Spleen (tissue), 11 donors: ENCODE results near the gene NKAIN2. TPM values are rescaled to one million over a fixed set of nuclear protein-coding genes. Genes with fewer than 3 reads are reported as not detected.

Source experiments
- DNase-seq: peaks from one replicate; pipeline ENCODE4 v3.0.0-alpha.2; 2020
- H3K27ac ChIP-seq, 8 donors: fragments of 200-600 bp; sonication (generic) in 7 of 8; 1 replicate in 4 of 8; 2 replicates in 4 of 8; pipeline versions ENCODE4 v1.5.0 to v1.8.0; 2016 to 2021; ENCODE audit warnings: inconsistent platforms in 4 of 8, mild to moderate bottlenecking in 4 of 8, moderate library complexity in 1 of 8
- H3K27me3 ChIP-seq, 7 donors: fragments of 200-600 bp; sonication (generic) in 6 of 7; replicated peaks in 1 of 7; 1 replicate in 4 of 7; 2 replicates in 3 of 7; pipeline versions ENCODE4 v1.5.0 to v1.8.0; 2016 to 2021; ENCODE audit warnings: inconsistent platforms in 3 of 7, mild to moderate bottlenecking in 1 of 7
- H3K36me3 ChIP-seq, 6 donors: fragments of 200-600 bp; sonication (generic) in 5 of 6; 1 replicate in 4 of 6; 2 replicates in 2 of 6; pipeline versions ENCODE4 v1.5.0 to v1.8.0; 2016 to 2021; ENCODE audit warnings: inconsistent platforms in 2 of 6
- H3K4me1 ChIP-seq, 6 donors: fragments of 200-600 bp; sonication (generic) in 5 of 6; 1 replicate in 3 of 6; 2 replicates in 3 of 6; pipeline versions ENCODE4 v1.5.0 to v1.8.0; 2016 to 2021; ENCODE audit warnings: inconsistent platforms in 3 of 6
- H3K4me3 ChIP-seq, 8 donors: fragments of 200-600 bp; sonication (generic) in 7 of 8; 1 replicate in 4 of 8; 2 replicates in 4 of 8; pipeline versions ENCODE4 v1.5.0 to v1.8.0; 2016 to 2021; ENCODE audit warnings: inconsistent platforms in 4 of 8, mild to moderate bottlenecking in 4 of 8, moderate library complexity in 2 of 8
- H3K9me3 ChIP-seq, 8 donors: fragments of 200-600 bp; sonication (generic) in 7 of 8; 1 replicate in 4 of 8; 2 replicates in 4 of 8; pipeline versions ENCODE4 v1.5.0 to v1.8.0; 2016 to 2021; ENCODE audit warnings: inconsistent platforms in 4 of 8
- CTCF ChIP-seq, 11 experiments: fragments of 200-600 bp in 7 of 11; fragments of 450-650 bp in 4 of 11; sonication (generic) in 4 of 11; IDR thresholded peaks in 8 of 11; conservative IDR thresholded peaks in 3 of 11; 1 replicate in 7 of 11; 2 replicates in 4 of 11; pipeline versions ENCODE4 v1.4.0 to v1.8.0; 2016 to 2021; ENCODE audit warnings: antibody characterized with exemption in 11 of 11, inconsistent platforms in 4 of 11, mild to moderate bottlenecking in 1 of 11
- POLR2A ChIP-seq, 3 donors: fragments of 450-650 bp; IDR thresholded peaks; one replicate each; pipeline ENCODE4 v1.5.1; 2017; ENCODE audit warnings: antibody characterized with exemption in 3 of 3, mild to moderate bottlenecking in 1 of 3
- POLR2AphosphoS5 ChIP-seq, 3 donors: sonication (generic); formaldehyde crosslinking; IDR thresholded peaks; one replicate each; pipeline ENCODE4 v1.5.1; 2017; ENCODE audit warnings: antibody characterized with exemption in 3 of 3
- WGBS, 5 donors: extraction: QIAGEN DNeasy Blood & Tissue Kit in 3 of 5; methylation state at CpG; one replicate each; pipeline versions ENCODE4 v1.1.5 to v1.1.7; 2013 to 2018; 5-methylcytosine and 5-hydroxymethylcytosine counted together
- intact Hi-C: fragments of 100-400 bp; cut with DNase I; formaldehyde crosslinking; loops from one replicate; pipeline ENCODE4 v1.15.0; 2023; ENCODE audit warnings: low total_unique reads
- polyA plus RNA-seq, 3 donors: library from polyadenylated mRNA; stranded (reverse); fragments of 200-250 nt; gene quantifications; one replicate each; pipeline ENCODE4 v1.2.1, GENCODE V29; 2013
- total RNA-seq, 7 donors: library from RNA; depleted of rRNA in 3 of 7; stranded (reverse); fragments of >200 nt in 3 of 7; fragmentation: NEBNext Ultra II Directional in 4 of 7; extraction: Animal tissue kit (Norgen Biotek cat#: 25700) in 4 of 7; gene quantifications; one replicate each; pipeline versions ENCODE4 v1.1.0 to v1.2.1, GENCODE V29; 2016 to 2021
- donor health status: healthy with polysubstance abuse.
- donor health status: DM: no; HTN: no; CAD: no; lungs with moderate emphysema.
- donor health status: DM: no; HTN: no; CAD: no.
- donor health status: Bipolar disorder and iron deficiency.
- donor health status: healthy.
- donor health status: DM: no; HTN: no; CAD: no.
- donor health status: DM: yes; HTN: yes; CAD: no.

NKAIN2 gene
- total and polyA plus RNA-seq, 10 donors: 0.13 to 0.51 (median 0.18) TPM; not detected in 4

- H3K9me3 ChIP-seq: peaks cover 0 to 24% (median 5%) of the 10 kb centered on the region in 8 donors
- no peak for DNase-seq
- H3K4me3 ChIP-seq: no peak overlapping the region
- WGBS, 5 donors: 67 to 91% (median 86%) methylated on average over 3 of the region's 3 CpGs
- H3K4me1 ChIP-seq: no peaks in the 10 kb centered on the region
- intact Hi-C loops: no loop called here
- H3K36me3 ChIP-seq: no peaks in the 10 kb centered on the region
- TF ChIP-seq POLR2A (IDR thresholded peaks at IDR 0.05): no peak
- no peak for TF ChIP-seq POLR2AphosphoS5 (IDR thresholded peaks at IDR 0.05)
- no peak for TF ChIP-seq CTCF (IDR thresholded peaks at IDR 0.05 in 8 of 11, conservative IDR thresholded peaks at IDR 0.05 in 3 of 11)
- no peaks in the 10 kb centered on the region for H3K27me3 ChIP-seq
- H3K27ac ChIP-seq: no peak overlapping the region
These were observed 420.1 kb downstream of the NKAIN2 start for GRCh38 chr6:124223611-124224345.

DNA sequence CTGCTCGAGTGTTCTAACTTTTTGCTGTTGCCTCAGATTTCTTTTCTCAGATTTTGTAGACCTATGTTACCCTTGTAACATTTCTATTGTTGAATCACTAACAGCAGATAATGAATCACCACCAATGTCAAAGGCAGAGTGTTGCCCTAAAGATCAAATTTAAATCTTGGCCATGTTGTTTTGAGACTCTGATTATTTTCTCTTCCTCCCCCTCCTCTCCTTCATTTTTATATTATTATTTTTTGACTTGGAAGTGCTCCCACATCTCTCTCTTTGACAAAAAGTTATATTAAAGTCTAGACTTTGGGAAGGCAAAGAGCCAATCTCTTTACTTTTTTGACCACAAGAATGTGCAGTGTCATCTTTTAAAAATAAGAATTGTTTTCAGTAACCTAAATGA lies 422.7 kb downstream of the NKAIN2 start:
- intact Hi-C loops: no loop called here
- TF ChIP-seq POLR2A (IDR thresholded peaks at IDR 0.05) (no peak), CTCF (IDR thresholded peaks at IDR 0.05 in 8 of 11, conservative IDR thresholded peaks at IDR 0.05 in 3 of 11) (no peak), POLR2AphosphoS5 (IDR thresholded peaks at IDR 0.05) (no peak)

DNA sequence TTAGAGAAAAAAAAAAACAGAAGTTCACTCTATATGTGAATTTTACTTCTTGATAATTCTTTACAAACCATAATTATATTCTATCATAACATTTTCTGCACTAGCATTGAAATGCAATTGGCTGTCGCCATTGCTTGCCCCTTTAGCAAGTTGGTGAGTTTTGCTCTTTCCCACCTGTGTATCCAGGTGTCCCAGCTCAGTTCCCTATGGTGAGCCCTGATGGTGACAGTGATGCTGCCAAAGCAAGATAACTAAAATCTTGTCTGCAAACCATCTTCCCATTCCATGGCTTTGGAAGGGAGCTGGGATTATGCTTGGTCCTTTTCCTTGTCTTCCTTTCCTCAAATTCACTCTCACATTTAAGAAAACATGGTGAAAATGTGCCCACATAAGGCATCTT lies 429.6 kb downstream of the NKAIN2 start:
- H3K9me3 ChIP-seq: peaks cover 0 to 25% (median 17%) of the 10 kb centered on the region in 8 donors
- no peak for DNase-seq
- H3K27me3 ChIP-seq: no peaks in the 10 kb centered on the region
- H3K4me1 ChIP-seq: no peaks in the 10 kb centered on the region
- H3K27ac ChIP-seq: no peak overlapping the region
- intact Hi-C loops: no loop called here
- WGBS, 5 donors: 87 to 95% (median 89%) methylated on average over 1 of the region's 1 CpG
- no peaks in the 10 kb centered on the region for H3K36me3 ChIP-seq
- TF ChIP-seq POLR2AphosphoS5 (IDR thresholded peaks at IDR 0.05) (no peak), CTCF (IDR thresholded peaks at IDR 0.05 in 8 of 11, conservative IDR thresholded peaks at IDR 0.05 in 3 of 11) (no peak), POLR2A (IDR thresholded peaks at IDR 0.05) (no peak)
- no peak overlapping the region for H3K4me3 ChIP-seq

More for the DNA sequence above, 422.7 kb downstream of the NKAIN2 start:
- Histone ChIP-seq H3K4me1 (no peaks in the 10 kb centered on the region), H3K9me3 (peaks cover 0 to 26% (median 16%) of the 10 kb centered on the region in 8 donors), H3K36me3 (no peaks in the 10 kb centered on the region), H3K27me3 (no peaks in the 10 kb centered on the region), H3K27ac (no peak overlapping the region), H3K4me3 (no peak overlapping the region)
- WGBS, 5 donors: 48 to 69% (median 63%) methylated on average over 1 of the region's 1 CpG
- DNase-seq: no peak

DNA sequence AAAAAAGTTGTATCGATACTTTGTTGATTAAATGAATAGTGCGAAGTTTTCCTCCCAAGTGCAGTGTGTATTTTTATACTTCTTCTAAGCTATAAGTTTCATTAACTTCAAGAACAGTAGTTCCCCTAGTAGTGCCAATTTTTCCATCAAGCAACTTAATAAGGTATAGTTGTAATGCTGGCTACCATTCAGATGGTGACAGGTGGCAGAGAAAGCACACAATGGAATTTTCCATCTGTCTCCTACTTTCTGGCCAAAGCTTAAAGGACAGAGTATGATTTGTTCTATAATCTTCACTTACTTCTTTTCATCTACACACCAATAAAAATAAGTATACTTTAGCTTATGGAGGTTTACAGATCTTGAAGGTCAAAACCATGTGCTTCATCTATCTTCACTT lies 431.1 kb downstream of the NKAIN2 start:
- no peak for DNase-seq
- H3K4me3 ChIP-seq: no peak overlapping the region
- no peaks in the 10 kb centered on the region for H3K27me3 ChIP-seq
- peaks cover 0 to 21% (median 13%) of the 10 kb centered on the region in 8 donors for H3K9me3 ChIP-seq
- no peak for TF ChIP-seq POLR2A (IDR thresholded peaks at IDR 0.05)
- no peak for TF ChIP-seq CTCF (IDR thresholded peaks at IDR 0.05 in 8 of 11, conservative IDR thresholded peaks at IDR 0.05 in 3 of 11)
- TF ChIP-seq POLR2AphosphoS5 (IDR thresholded peaks at IDR 0.05): no peak
- H3K27ac ChIP-seq: no peak overlapping the region
- intact Hi-C loops: no loop called here
- WGBS, 5 donors: 92 to 97% (median 94%) methylated on average over 2 of the region's 2 CpGs
- H3K4me1 ChIP-seq: no peaks in the 10 kb centered on the region
- H3K36me3 ChIP-seq: no peaks in the 10 kb centered on the region
